KMS-11 (cell line): ENCODE measurements around the gene FXYD1.

Experiments used
- H2AFZ ChIP-seq: fragments of 200-600 bp; sonication (generic); 2 replicates; pipeline ENCODE4 v1.6.1; 2016; ENCODE audit warnings: antibody characterized with exemption, mixed run types, low read depth
- H3K27ac ChIP-seq: fragments of 200-600 bp; sonication (generic); 2 replicates; pipeline ENCODE4 v1.6.1; 2016; ENCODE audit warnings: mild to moderate bottlenecking, mixed run types
- H3K27me3 ChIP-seq: fragments of 200-600 bp; sonication (generic); 2 replicates; pipeline ENCODE4 v1.6.1; 2017; ENCODE audit warnings: mild to moderate bottlenecking, low read depth, mixed run types, moderate library complexity; ENCODE audit not compliant: insufficient read depth
- H3K36me3 ChIP-seq: fragments of 200-600 bp; sonication (generic); 2 replicates; pipeline ENCODE4 v1.6.1; 2017; ENCODE audit warnings: mild to moderate bottlenecking, mixed run types; ENCODE audit not compliant: insufficient read depth
- H3K4me1 ChIP-seq: fragments of 200-600 bp; sonication (generic); 2 replicates; pipeline ENCODE4 v1.6.1; 2016; ENCODE audit warnings: mild to moderate bottlenecking, low read depth, mixed run types; ENCODE audit not compliant: poor library complexity, severe bottlenecking
- H3K4me2 ChIP-seq: fragments of 200-600 bp; sonication (generic); 2 replicates; pipeline ENCODE4 v1.7.0; 2016; ENCODE audit warnings: mild to moderate bottlenecking, mixed run types
- H3K4me3 ChIP-seq: fragments of 200-600 bp; sonication (generic); IDR thresholded peaks from 2 replicates; pipeline ENCODE4 v1.6.1; 2017; ENCODE audit warnings: low read depth, low read length, mixed read lengths; ENCODE audit not compliant: insufficient read depth
- H3K79me2 ChIP-seq: fragments of 200-600 bp; sonication (generic); 2 replicates; pipeline ENCODE4 v1.6.1; 2016; ENCODE audit warnings: low read depth, mixed run types; ENCODE audit not compliant: insufficient read depth
- H3K9ac ChIP-seq: fragments of 200-600 bp; sonication (generic); 2 replicates; pipeline ENCODE4 v1.6.1; 2016; ENCODE audit warnings: mild to moderate bottlenecking, mixed run types
- H4K20me1 ChIP-seq: fragments of 200-600 bp; sonication (generic); 2 replicates; pipeline ENCODE4 v1.6.1; 2016; ENCODE audit warnings: mild to moderate bottlenecking, mixed run types; ENCODE audit not compliant: insufficient read depth
- TF ChIP-seq, protein P1 (sequence below): fragments of 200-600 bp; sonication (generic); conservative IDR thresholded peaks from 2 replicates; pipeline ENCODE4 v1.6.1; 2017; ENCODE audit warnings: low read depth, mild to moderate bottlenecking, antibody characterized with exemption, low read length, moderate library complexity, mixed read lengths

The FXYD1 gene

DNA sequence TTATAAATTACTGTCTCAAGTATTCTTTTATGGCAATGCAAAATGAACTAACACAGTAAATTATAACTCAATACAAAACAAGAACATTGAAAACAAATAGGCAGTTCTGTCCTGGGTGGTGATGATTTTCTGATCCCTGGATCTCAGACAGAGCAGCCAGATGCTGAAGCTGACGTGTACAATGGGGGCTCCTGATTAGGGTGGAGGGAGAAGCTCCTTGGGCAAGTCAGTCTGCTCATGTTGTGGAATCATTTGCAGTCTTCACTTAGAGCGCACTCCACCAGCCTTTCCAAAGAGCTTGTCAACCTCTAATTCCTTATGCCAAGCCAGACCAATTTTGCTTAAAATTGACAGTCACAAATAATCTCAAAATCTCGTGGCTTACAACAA, 37.6 kb downstream of the FXYD1 start:
- TF ChIP-seq, protein P1, sequence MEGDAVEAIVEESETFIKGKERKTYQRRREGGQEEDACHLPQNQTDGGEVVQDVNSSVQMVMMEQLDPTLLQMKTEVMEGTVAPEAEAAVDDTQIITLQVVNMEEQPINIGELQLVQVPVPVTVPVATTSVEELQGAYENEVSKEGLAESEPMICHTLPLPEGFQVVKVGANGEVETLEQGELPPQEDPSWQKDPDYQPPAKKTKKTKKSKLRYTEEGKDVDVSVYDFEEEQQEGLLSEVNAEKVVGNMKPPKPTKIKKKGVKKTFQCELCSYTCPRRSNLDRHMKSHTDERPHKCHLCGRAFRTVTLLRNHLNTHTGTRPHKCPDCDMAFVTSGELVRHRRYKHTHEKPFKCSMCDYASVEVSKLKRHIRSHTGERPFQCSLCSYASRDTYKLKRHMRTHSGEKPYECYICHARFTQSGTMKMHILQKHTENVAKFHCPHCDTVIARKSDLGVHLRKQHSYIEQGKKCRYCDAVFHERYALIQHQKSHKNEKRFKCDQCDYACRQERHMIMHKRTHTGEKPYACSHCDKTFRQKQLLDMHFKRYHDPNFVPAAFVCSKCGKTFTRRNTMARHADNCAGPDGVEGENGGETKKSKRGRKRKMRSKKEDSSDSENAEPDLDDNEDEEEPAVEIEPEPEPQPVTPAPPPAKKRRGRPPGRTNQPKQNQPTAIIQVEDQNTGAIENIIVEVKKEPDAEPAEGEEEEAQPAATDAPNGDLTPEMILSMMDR, result no peak
- Histone ChIP-seq H3K79me2 (no peaks in the 10 kb centered on the region), H3K4me2 (no peak overlapping the region), H3K9ac (no peak overlapping the region), H4K20me1 (no peaks in the 10 kb centered on the region), H3K27ac (no peak overlapping the region), H2AFZ (no peak overlapping the region), H3K36me3 (no peaks in the 10 kb centered on the region), H3K4me1 (no peaks in the 10 kb centered on the region), H3K4me3 (no peak overlapping the region), H3K27me3 (no peaks in the 10 kb centered on the region)

DNA sequence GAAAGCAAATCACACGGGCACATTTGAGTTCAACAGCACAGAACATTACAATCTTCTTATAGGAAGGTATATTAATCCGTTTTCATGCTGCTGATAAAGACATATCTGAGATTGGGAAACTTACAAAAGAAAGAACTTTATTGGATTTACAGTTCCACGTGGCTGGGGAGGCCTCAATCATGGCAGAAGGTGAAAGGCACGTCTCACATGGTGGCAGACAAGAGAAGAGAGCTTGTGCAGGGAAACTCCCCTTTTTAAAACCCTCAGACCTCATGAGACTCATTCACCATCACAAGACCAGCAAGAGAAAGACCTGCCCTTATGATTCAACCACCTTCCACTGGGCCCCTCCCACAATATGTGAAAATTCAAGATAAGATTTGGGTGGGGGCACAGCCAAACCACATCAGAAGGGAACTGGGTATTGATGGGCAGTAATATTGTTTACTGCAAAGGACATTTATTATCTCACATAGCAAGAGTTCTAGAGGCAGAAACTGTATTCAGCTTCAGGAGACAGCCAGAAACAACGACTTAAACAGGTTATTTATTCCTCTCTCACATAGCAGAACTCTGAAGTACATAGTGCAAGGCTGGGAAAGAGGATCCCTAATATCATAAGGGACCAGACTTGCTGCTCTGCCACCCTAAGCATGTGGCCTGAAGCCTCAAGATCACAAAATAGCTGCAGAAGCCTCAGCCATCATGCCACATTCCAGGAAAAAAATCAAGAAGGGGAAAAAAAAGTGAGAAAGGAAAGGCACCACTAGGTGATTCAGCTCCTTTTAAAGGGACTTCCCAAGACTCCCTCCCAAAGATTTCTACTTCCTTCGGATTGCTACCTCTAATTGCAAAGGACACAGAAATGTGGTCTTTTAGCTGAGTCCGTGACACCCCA, 39.0 kb downstream of the FXYD1 start:
- no peak overlapping the region for H3K4me2 ChIP-seq
- H3K4me3 ChIP-seq, result no peak overlapping the region
- no peak overlapping the region for H3K9ac ChIP-seq
- H3K4me1 ChIP-seq, result no peaks in the 10 kb centered on the region
- H2AFZ ChIP-seq, result no peak overlapping the region
- H3K36me3 ChIP-seq, result no peaks in the 10 kb centered on the region
- H3K27ac ChIP-seq, result no peak overlapping the region
- no peaks in the 10 kb centered on the region for H3K27me3 ChIP-seq
- TF ChIP-seq, protein P1, result no peak
- H3K79me2 ChIP-seq, result no peaks in the 10 kb centered on the region
- H4K20me1 ChIP-seq, result no peaks in the 10 kb centered on the region

DNA sequence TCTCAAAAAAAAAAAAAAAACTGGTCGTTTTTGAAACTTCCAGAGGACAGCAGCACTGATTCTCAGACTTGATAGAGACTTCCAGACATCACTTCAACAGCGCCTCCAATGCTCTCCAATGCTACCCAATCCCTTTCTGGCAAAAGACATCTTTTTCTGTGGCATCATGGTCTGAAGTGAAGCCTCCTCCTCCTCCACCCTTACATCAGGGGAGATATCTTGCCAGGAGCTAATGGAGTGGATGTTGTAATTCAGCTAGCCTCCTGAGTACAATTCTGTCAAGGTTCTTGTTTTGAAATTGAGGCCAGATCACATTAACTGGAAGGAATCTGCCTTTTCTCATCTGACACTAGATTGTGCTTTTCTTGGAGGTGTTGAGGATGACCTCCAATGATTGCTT, 40.1 kb downstream of the FXYD1 start:
- Histone ChIP-seq H3K27ac (no peak overlapping the region), H3K4me1 (no peaks in the 10 kb centered on the region), H3K79me2 (no peaks in the 10 kb centered on the region), H2AFZ (no peak overlapping the region), H3K27me3 (no peaks in the 10 kb centered on the region), H3K4me3 (no peak overlapping the region), H4K20me1 (no peaks in the 10 kb centered on the region), H3K36me3 (no peaks in the 10 kb centered on the region), H3K4me2 (no peak overlapping the region), H3K9ac (no peak overlapping the region)
- TF ChIP-seq, protein P1, result no peak

DNA sequence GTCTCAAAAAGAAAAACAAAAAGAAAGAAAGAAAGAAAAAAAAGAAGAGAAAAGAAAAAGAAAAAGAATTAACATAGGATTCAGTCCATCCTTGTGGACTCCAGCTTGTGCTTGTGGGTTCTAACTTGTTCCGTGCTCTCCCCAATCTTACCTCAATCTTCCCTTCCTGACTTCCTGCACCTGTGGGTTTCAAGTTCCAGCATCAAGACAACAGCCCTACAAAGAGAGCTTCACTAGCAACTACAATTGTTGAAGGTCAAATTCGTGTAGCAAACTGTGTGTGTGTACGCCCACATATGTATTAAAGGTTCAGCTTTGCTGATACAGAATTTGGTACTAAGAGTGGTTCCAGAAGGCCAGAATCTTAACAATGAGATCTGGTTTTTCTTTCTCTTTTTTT, 41.2 kb downstream of the FXYD1 start:
- no peak overlapping the region for H2AFZ ChIP-seq
- H3K79me2 ChIP-seq, result no peaks in the 10 kb centered on the region
- H4K20me1 ChIP-seq, result no peaks in the 10 kb centered on the region
- no peaks in the 10 kb centered on the region for H3K4me1 ChIP-seq
- TF ChIP-seq, protein P1, result no peak
- H3K4me3 ChIP-seq, result no peak overlapping the region
- no peak overlapping the region for H3K4me2 ChIP-seq
- no peak overlapping the region for H3K9ac ChIP-seq
- no peaks in the 10 kb centered on the region for H3K27me3 ChIP-seq
- no peaks in the 10 kb centered on the region for H3K36me3 ChIP-seq
- H3K27ac ChIP-seq, result no peak overlapping the region
